ENCODE results near the gene PLA2G4B.
A peak's percentile ranks its signal among the peaks of the same experiment; 100 is the strongest.

The PLA2G4B gene

DNA sequence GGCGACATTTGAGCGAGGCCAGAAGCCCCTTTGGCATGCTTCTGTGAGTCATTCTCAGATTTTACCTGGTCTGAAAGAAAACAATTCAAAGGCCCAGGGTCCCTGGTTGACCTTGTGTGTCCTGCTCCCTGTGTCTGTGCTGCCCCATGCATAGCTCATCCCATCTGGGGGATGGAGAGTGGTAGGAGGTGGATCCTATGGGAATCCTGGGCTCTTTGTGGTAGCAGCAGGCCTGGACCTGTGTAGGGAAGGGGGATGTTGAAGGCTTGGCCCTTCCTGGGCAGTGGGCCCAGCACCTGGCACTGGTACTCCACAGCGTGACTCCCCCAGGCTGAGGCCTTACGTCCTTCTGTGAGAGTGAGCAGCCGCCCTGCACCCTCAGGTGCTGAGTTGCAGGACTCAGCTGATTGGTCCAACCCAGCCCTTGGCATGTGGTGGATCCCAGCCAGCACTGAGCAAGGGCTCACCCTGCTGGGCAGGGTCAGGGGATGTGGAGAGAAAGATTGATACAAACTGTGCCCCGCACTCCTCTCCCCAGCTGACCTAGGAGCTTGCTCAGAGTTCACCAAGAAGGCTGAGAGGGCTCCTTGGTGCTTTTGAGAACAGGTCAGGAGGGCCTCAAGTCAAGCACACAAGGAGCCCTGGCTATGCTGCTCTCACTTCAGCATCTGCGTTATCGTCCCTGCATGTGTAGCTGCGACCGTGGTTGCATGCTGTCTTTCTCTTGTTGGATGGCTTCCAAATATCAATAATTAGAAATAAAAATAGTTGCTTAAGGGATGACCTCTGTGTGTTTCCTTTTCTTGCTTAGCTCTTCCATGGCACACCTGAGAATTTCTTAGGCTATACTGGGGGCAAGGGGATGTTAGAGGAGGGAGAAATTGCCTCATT, 32.1 kb upstream of the PLA2G4B start:
- DNase-seq (ENCODE audit: low spot score): no peak

DNA sequence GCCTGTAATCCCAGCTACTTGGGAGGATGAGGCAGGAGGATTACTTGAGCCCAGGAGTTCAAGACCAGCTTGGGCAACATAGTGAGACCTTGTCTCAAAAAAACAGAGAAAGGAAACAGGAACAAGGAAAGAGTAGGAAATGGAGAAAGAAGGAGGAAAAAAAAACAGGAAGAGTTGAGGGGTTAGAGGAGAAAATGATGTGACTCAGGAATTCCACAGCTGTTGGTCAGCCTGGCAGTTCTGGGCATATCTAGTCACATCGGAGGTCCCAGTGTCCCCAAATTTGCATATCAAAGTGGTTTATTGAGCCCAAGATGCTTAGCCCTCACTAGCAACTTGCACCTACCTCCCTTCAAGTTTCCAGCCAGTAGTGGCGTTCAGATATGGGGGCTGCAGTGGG, 29.5 kb upstream of the PLA2G4B start:
- DNase-seq (ENCODE audit: low spot score): no peak

- DNase-seq (ENCODE audit: low spot score): no peak
Observed at GRCh38 chr15:41809526-41810220, 29.0 kb upstream of the PLA2G4B start.

- no peak for DNase-seq (ENCODE audit: low spot score)
Observed at GRCh38 chr15:41810651-41811431, 27.8 kb upstream of the PLA2G4B start.

DNA sequence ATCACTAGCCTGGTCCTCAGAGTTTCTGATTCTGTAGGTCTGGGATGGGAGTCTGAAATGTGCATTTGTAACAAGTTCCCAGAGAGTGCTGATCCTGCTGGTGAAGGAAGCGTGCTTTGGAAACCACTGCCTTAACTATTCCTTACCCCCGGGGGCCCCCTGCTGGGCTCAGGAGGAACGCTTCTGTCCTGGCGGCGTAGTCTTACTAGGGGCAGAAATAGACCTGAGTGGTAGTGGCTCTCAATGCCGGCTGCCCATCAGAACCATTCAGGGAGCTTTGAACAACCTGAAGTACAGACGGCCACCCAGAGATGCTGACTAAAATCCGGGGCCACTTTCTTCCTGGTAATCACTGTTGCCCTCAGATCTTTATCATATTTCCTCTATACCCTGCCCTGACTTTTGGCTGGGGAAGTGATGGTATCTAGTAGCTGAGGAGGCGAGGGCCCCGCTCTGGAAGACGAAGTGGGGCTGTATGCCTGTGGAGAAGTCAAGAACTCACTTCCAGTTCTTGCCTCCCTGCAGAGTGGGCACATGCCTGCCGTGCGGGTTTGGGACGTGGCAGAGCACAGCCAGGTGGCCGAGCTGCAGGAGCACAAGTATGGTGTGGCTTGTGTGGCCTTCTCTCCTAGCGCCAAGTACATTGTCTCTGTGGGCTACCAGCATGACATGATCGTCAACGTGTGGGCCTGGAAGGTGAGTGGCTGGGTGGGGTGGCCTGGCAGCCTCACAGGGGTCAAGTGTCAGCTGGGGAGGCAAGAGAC, 27.0 kb upstream of the PLA2G4B start:
- DNase-seq (ENCODE audit: low spot score): peak; percentile 85

DNA sequence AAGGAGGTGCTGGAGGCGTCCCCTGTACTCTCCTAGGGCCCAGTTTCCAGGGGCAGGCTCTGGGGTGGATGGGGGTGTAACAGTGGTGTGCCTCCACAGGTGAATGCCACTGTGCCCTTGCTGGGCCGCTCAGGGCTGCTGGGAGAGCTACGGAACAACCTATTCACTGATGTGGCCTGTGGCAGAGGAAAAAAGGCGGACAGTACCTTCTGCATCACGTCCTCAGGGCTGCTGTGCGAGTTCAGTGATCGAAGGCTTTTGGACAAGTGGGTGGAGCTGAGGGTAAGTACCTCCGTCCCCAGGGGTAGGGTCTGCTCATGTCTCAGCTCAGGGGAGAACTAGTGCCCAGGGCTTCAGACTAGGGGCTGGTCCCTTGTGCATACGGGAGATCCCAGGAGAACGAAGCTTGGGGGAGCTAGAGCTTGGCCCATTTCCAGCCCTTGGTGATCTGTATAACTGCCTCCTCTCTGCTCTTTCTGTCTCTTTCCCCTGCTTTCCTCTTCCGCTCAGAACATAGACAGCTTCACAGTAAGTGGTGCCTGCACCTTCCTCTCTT, 25.7 kb upstream of the PLA2G4B start:
- DNase-seq (ENCODE audit: low spot score): no peak

DNA sequence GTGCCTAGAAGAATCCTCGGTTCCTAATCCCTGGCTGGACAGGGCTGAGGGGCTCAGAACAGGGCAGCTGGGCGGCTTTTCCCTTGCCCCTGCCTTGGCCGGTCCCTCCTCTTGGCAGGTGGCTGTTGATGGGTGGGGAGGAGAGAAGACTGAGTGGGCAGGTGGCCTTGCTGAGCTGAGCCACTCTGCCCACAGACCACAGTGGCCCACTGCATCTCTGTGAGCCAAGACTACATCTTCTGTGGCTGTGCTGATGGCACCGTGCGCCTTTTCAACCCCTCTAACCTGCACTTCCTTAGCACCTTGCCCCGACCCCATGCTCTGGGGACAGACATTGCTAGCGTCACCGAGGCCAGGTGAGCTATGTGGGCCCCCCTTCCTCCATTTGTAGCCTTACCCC, 25.2 kb upstream of the PLA2G4B start:
- DNase-seq (ENCODE audit: low spot score): no peak

GRCh38 chr15:41814534-41814933, 24.1 kb upstream of the PLA2G4B start:
- DNase-seq (ENCODE audit: low spot score): no peak

- DNase-seq (ENCODE audit: low spot score): no peak
Observed at GRCh38 chr15:41816788-41817187, 21.9 kb upstream of the PLA2G4B start.

DNA sequence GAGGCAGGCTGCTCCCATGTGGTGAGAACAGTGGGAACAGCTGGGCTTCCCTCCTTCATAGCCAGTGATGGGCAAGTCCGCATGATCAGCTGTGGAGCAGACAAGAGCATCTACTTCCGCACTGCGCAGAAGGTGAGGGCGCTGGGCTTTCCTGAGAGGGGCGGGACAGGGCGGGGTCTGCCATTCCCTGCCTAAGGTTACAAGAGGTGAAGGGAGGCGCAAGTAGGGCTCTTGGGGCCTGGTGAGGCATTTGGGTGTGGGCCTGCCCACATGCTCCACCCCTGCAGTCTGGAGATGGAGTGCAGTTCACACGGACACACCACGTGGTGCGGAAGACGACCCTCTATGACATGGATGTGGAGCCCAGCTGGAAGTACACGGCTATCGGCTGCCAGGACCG, 21.3 kb upstream of the PLA2G4B start:
- DNase-seq (ENCODE audit: low spot score): no peak

- no peak for DNase-seq (ENCODE audit: low spot score)
Observed at GRCh38 chr15:41817781-41818180, 20.9 kb upstream of the PLA2G4B start.

GRCh38 chr15:41819455-41820050, 19.1 kb upstream of the PLA2G4B start:
- DNase-seq (ENCODE audit: low spot score): no peak

DNA sequence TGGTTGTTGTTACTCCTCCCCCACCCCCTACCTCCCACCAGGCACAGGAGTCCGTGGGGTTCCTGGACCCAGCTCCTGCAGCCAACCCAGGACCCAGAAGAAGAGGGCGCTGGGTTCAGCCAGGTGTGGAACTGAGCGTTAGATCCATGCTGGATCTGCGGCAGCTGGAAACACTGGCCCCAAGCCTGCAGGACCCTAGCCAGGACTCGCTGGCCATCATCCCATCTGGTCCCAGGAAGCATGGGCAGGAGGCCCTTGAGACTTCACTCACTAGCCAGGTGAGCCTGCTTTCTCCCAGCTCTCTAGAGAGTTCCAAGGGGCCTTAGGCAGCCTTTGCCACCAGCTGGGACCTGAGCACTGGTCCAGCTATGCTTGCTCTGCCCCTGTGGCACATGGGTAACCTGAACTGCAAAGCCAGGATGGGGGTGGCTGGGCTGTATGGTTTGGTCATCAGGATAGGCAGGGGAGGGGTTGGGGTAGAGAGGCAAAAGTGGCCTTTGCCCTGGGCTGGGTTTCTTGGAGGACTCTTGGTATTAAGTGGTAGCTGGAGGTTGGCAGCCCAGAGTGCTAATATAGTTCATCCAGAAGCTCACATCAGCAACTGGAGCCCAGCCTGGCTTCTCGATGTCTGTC, 17.7 kb upstream of the PLA2G4B start:
- DNase-seq (ENCODE audit: low spot score): no peak

DNA sequence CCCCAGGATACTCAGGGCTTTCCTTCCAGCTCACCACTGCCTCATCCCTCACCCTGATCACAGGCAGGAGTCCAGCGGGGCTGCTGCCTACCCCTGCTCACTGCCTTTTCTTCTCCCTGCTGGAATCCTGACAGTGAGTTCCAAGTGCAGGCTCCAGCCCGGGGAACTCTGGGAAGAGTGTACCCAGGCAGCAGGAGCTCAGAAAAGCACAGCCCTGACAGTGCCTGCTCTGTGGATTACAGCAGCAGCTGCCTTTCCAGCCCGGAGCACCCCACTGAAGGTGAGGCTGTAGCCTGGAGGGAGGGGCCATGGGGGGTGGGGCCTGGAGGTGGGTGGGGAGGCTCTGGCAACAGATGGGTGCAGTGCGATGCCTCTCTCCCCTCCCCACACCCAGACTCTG, 16.8 kb upstream of the PLA2G4B start:
- no peak for DNase-seq (ENCODE audit: low spot score)

- no peak for DNase-seq (ENCODE audit: low spot score)
Observed at GRCh38 chr15:41822471-41822870, 16.2 kb upstream of the PLA2G4B start.

DNA sequence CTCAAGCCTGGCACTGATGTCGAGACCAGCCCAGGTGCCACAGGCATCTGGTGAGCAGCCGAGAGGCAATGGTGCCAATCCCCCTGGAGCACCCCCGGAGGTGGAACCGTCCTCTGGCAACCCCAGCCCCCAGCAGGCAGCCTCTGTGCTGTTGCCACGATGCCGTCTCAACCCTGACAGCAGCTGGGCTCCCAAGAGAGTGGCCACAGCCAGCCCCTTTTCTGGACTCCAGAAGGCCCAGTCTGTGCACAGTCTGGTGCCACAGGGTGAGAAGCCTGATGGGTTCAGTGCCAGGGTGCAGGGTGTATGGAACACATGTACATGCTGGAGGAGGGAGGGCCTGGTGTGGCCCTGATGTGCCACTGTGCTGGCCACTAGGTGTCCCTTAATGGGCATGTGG, 15.7 kb upstream of the PLA2G4B start:
- DNase-seq (ENCODE audit: low spot score): no peak

- no peak for DNase-seq (ENCODE audit: low spot score)
Observed at GRCh38 chr15:41823502-41823901, 15.1 kb upstream of the PLA2G4B start.

DNA sequence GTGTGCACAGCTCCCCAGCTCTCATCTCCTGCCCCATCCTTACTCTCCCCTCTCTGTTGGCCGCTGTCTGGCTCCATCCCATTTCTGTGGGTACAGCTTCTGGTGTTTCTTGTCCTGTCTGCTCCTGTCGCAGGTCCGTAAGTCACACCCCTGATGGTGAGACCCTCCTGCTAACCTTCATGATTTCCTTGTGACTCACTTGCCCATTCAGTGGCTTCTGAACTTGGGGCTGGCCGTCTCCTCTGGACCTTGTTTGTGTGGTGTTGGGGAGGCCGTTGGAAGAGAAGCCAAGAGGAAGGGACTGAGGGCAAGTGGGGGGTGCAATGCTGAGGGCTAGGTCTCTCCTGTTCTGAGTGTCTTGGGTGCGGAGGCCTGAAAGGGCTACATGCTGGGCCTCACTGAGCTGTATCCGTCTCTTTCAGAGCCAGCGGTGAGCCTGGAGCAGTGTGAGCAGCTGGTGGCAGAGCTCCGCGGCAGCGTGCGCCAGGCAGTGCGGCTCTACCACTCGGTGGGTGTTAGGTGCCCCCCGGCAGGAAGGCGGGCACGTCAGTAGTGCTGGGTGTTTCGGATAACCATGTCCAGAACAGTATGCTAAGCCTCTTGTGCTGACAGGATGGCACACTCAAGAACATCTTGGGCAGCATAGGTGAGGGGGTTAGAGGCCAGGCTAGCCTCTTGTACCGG, 14.4 kb upstream of the PLA2G4B start:
- no peak for DNase-seq (ENCODE audit: low spot score)

DNA sequence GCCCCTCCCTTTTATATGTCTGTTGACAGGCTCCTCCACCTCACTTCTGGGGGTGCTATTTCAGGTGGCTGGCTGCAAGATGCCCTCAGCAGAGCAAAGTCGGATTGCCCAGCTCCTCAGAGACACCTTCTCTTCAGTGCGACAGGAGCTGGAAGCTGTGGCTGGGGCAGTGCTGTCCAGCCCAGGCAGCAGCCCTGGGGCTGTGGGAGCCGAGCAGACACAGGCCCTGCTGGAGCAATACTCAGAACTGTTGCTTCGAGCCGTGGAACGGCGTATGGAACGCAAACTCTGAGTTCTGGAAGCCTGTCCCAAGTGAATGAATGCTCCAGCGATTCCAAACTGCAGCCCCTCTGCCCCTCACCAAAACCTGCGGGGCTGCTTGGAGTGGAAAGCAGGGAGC, 13.5 kb upstream of the PLA2G4B start:
- no peak for DNase-seq (ENCODE audit: low spot score)

All from germinal center (tissue), 1 donor.